ENCODE data around the gene FALEC.

GRCh38 chr1:150476754-150477153 lies 38.8 kb upstream of the FALEC start:
- no peak for TF ChIP-seq POLR2A (IDR thresholded peaks at IDR 0.05)
- TF ChIP-seq EP300 (IDR thresholded peaks at IDR 0.05) = no peak
- TF ChIP-seq CTCF (IDR thresholded peaks at IDR 0.05) = no peak
